T-helper 2 cell (primary cell): ENCODE measurements around the gene EEF2K.

Source experiments
- DNase-seq, 5 experiments: peaks; one replicate each; pipeline versions ENCODE4 v3.0.0 to v3.0.0-alpha.2; 2012 to 2022

Gene EEF2K

DNA sequence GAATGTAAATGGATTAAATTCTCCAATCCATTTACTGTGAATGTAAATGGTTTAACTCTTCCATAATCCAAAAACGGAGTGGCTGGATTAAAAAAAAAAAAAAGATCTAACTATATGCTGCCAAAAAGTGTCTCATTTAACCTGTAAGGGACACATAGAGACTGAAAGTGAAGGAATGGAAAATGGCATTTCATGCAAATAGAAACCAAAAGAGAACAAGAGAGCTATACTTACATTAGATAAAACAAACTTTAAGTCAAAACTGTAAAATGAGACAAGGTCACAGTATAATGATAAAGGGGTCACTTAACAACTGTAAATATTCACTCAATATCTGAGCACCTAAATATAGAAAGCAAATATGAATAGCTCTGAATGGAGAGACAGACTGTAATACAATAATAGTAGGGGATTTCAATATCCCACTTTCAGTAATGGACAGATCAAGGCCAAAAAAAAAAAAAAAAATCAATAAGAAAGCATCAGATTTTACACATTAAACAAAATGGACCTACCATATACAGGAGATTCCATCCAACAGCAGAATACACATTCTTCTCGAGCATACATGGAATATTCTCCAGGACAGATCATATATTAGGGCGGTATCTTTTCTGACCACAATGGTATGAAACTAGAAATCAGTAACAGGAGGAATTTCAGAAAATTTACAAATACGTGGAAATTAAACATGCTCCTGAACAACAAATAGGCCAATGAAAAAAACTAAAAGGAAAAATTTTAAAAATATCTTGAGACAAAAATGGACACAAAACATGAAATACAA is 132.0 kb downstream of the EEF2K start:
- no peak for DNase-seq
